HCT116 (cell line): ENCODE results near the gene LCE4A. TPM values are rescaled to one million over a fixed set of nuclear protein-coding genes. Genes with fewer than 3 reads are reported as not detected.

Experiments
- ATAC-seq: fragments of 200-7000 bp; cut with Tn5 transposase; 2 replicates; pipeline ENCODE4 v1.9.1; 2020; ENCODE audit warnings: mild to moderate bottlenecking, moderate library complexity
- Bru-seq: library from RNA; stranded (reverse); fragments of 400-500 nt; gene quantifications from one replicate; lab custom pipeline; 2021; lab: Mats Ljungman, UMichigan
- BruChase-seq, 2 experiments: library from RNA; stranded (reverse); fragments of 400-500 nt; gene quantifications; one replicate each; lab custom pipeline; 2021; lab: Mats Ljungman, UMichigan
- BruUV-seq: library from RNA; stranded (reverse); fragments of 400-500 nt; replicated peaks from 2 replicates; lab custom pipeline; 2021; lab: Mats Ljungman, UMichigan
- CTCF ChIA-PET: fragments of 300-600 bp; sonication (Branson Sonifier 250); formaldehyde crosslinking; loops from one replicate; lab custom pipeline; 2021; ENCODE audit warnings: antibody characterized with exemption; lab: Charles Lee
- POLR2A ChIA-PET: fragments of 300-600, 350-600 bp; sonication (Branson Sonifier 250); formaldehyde crosslinking; loops from one replicate; lab custom pipeline; 2021; ENCODE audit warnings: antibody characterized with exemption; lab: Charles Lee
- RAD21 ChIA-PET, 2 experiments: fragments of 300-600 bp; sonication (Branson Sonifier 250); formaldehyde crosslinking; loops; one replicate each; lab custom pipeline; 2023; ENCODE audit warnings: low total read pairs in 2 of 2; ENCODE audit not compliant: uncharacterized antibody in 2 of 2, unreplicated experiment in 2 of 2, low non-redundant PET in 1 of 2; lab: Charles Lee
- DNase-seq: peaks from one replicate; pipeline ENCODE4 v3.0.0-alpha.2; 2010; ENCODE audit warnings: low read depth, low spot score
- H2AFZ ChIP-seq: fragments of 200-600 bp; shearing (Covaris generic), sonication (generic); 2 replicates; pipeline ENCODE4 v1.6.1; 2017; ENCODE audit warnings: low read depth, mixed run types, mixed read lengths, antibody characterized with exemption, low read length; ENCODE audit not compliant: poor library complexity, severe bottlenecking
- H3K27ac ChIP-seq: 2 replicates; pipeline ENCODE4 v1.5.1; 2012; ENCODE audit warnings: low read depth, low read length
- H3K27me3 ChIP-seq: fragments of 200-600 bp; sonication (generic); 2 replicates; pipeline ENCODE4 v1.6.1; 2016; ENCODE audit warnings: mixed run types, low read length, mixed read lengths; ENCODE audit not compliant: insufficient read depth
- H3K36me3 ChIP-seq, 2 experiments: fragments of 200-500 bp in 1 of 2; fragments of 200-600 bp in 1 of 2; sonication (Bioruptor generic) in 1 of 2; sonication (generic) in 1 of 2; 2 replicates each; pipeline versions ENCODE4 v1.5.1 to v1.6.1; 2014 to 2016; ENCODE audit warnings: low read length in 2 of 2, inconsistent platforms in 1 of 2, mixed read lengths in 1 of 2, mixed run types in 1 of 2; ENCODE audit not compliant: insufficient read depth in 2 of 2, control insufficient read depth in 1 of 2
- H3K4me1 ChIP-seq, 2 experiments: fragments of 200-600 bp in 1 of 2; sonication (generic) in 1 of 2; 2 replicates each; pipeline versions ENCODE4 v1.5.1 to v1.6.1; 2012 to 2017; ENCODE audit warnings: low read length in 2 of 2, inconsistent platforms in 1 of 2, mild to moderate bottlenecking in 1 of 2, mixed read lengths in 1 of 2, mixed run types in 1 of 2, moderate library complexity in 1 of 2; ENCODE audit not compliant: insufficient read depth in 2 of 2, control insufficient read depth in 1 of 2
- H3K4me2 ChIP-seq: fragments of 200-600 bp; sonication (generic); 2 replicates; pipeline ENCODE4 v1.6.1; 2017; ENCODE audit warnings: mixed run types, low read length, mixed read lengths
- H3K4me3 ChIP-seq, 2 experiments: fragments of 200-600 bp in 1 of 2; sonication (generic) in 1 of 2; replicated peaks in 1 of 2; 2 replicates each; pipeline ENCODE4 v1.5.1; 2011 to 2016; ENCODE audit warnings: low read length in 2 of 2, control low read depth in 1 of 2, low read depth in 1 of 2, mild to moderate bottlenecking in 1 of 2, mixed read lengths in 1 of 2, mixed run types in 1 of 2
- H3K79me2 ChIP-seq: fragments of 200-600 bp; sonication (generic); 2 replicates; pipeline ENCODE4 v1.6.1; 2017; ENCODE audit warnings: mild to moderate bottlenecking, mixed run types, low read length, moderate library complexity, mixed read lengths; ENCODE audit not compliant: insufficient read depth
- H3K9ac ChIP-seq: fragments of 200-600 bp; sonication (generic); 2 replicates; pipeline ENCODE4 v1.6.1; 2016; ENCODE audit warnings: low read length, mixed read lengths
- H3K9me2 ChIP-seq: fragments of 200-600 bp; sonication (generic), shearing (Covaris generic); 2 replicates; pipeline ENCODE4 v1.6.1; 2017; ENCODE audit warnings: mixed run types, mild to moderate bottlenecking, moderate library complexity; ENCODE audit not compliant: insufficient read depth
- H3K9me3 ChIP-seq, 2 experiments: fragments of 200-500 bp in 1 of 2; fragments of 200-600 bp in 1 of 2; sonication (Bioruptor generic) in 1 of 2; sonication (generic) in 1 of 2; 2 replicates each; pipeline ENCODE4 v1.6.1; 2014 to 2017; ENCODE audit warnings: low read length in 2 of 2, mixed read lengths in 2 of 2, inconsistent platforms in 1 of 2, low read depth in 1 of 2, mild to moderate bottlenecking in 1 of 2, mixed run types in 1 of 2, moderate library complexity in 1 of 2; ENCODE audit not compliant: control insufficient read depth in 1 of 2, insufficient read depth in 1 of 2
- H4K20me1 ChIP-seq: fragments of 200-600 bp; sonication (generic), shearing (Covaris generic); 2 replicates; pipeline ENCODE4 v1.6.1; 2017; ENCODE audit warnings: mixed run types, mild to moderate bottlenecking, moderate library complexity; ENCODE audit not compliant: insufficient read depth
- CTCF ChIP-seq, 3 experiments: fragments of 200-600 bp in 1 of 3; sonication (generic) in 1 of 3; IDR thresholded peaks in 2 of 3; conservative IDR thresholded peaks in 1 of 3; 2 replicates each; pipeline ENCODE4 v1.5.1; 2012 to 2017; ENCODE audit warnings: low read depth in 2 of 3, low read length in 2 of 3, antibody characterized with exemption in 1 of 3, borderline replicate concordance in 1 of 3, control low read depth in 1 of 3, mild to moderate bottlenecking in 1 of 3, mixed read lengths in 1 of 3, mixed run types in 1 of 3, moderate library complexity in 1 of 3; ENCODE audit not compliant: insufficient read depth in 1 of 3
- EGR1 ChIP-seq: IDR thresholded peaks from 2 replicates; pipeline ENCODE4 v1.6.1; 2012; ENCODE audit warnings: low read depth
- ELF1 ChIP-seq: IDR thresholded peaks from 2 replicates; pipeline ENCODE4 v1.6.1; 2012; ENCODE audit warnings: low read depth, borderline replicate concordance
- EZH2 ChIP-seq: fragments of 200-600 bp; sonication (generic); IDR thresholded peaks from 2 replicates; pipeline ENCODE4 v1.6.1; 2017; ENCODE audit warnings: antibody characterized with exemption, mixed run types
- POLR2A ChIP-seq: IDR thresholded peaks from 2 replicates; pipeline ENCODE4 v1.7.0; 2011; ENCODE audit warnings: borderline replicate concordance; ENCODE audit not compliant: insufficient read depth, insufficient read length; ENCODE audit errors: extremely low read depth
- RAD21 ChIP-seq: IDR thresholded peaks from 2 replicates; pipeline ENCODE4 v1.6.1; 2012; ENCODE audit warnings: low read depth, mild to moderate bottlenecking
- REST ChIP-seq: IDR thresholded peaks from 2 replicates; pipeline ENCODE4 v1.6.1; 2012; ENCODE audit warnings: low read depth
- SIN3A ChIP-seq: IDR thresholded peaks from 2 replicates; pipeline ENCODE4 v1.6.1; 2012; ENCODE audit warnings: low read depth
- SP1 ChIP-seq: IDR thresholded peaks from 2 replicates; pipeline ENCODE4 v1.6.1; 2012; ENCODE audit warnings: low read depth
- TCF7L2 ChIP-seq: IDR thresholded peaks from 2 replicates; pipeline ENCODE4 v1.7.0; 2011; ENCODE audit warnings: borderline replicate concordance, inconsistent platforms; ENCODE audit not compliant: insufficient read depth, insufficient read length; ENCODE audit errors: extremely low read depth
- ZBTB33 ChIP-seq: IDR thresholded peaks from 2 replicates; pipeline ENCODE4 v1.6.1; 2011; ENCODE audit warnings: mild to moderate bottlenecking, low read length, moderate library complexity; ENCODE audit not compliant: insufficient replicate concordance; ENCODE audit errors: extremely low read depth
- ZFX ChIP-seq: fragments of 450-650 bp; IDR thresholded peaks from 2 replicates; pipeline ENCODE4 v1.6.1; 2017
- intact Hi-C: fragments of 100-400 bp; cut with micrococcal nuclease; formaldehyde crosslinking; loops from 2 replicates; pipeline ENCODE4 v1.10.0; 2022
- long read RNA-seq: library from polyadenylated mRNA; unstranded; transcript quantifications from one replicate; pipeline ENCODE4 v2.0.0, GENCODE V29; 2021; ENCODE audit not compliant: unreplicated experiment
- polyA plus RNA-seq: library from polyadenylated mRNA; unstranded; fragments of >200 nt; gene quantifications from 2 replicates; pipeline ENCODE4 v1.2.1, GENCODE V29; 2012; ENCODE audit warnings: missing spikeins
- total RNA-seq: library from RNA; stranded (reverse); gene quantifications from one replicate; pipeline ENCODE4 v1.2.1, GENCODE V29; 2021; ENCODE audit not compliant: unreplicated experiment

The LCE4A gene
- not detected for total RNA-seq
- not detected in 2 replicates for polyA plus RNA-seq
- not detected for Bru-seq, nascent RNA
- not detected for BruChase-seq, experiment 1, labeled RNA remaining after a 6-hour chase
- BruChase-seq, experiment 2, labeled RNA remaining after a 2-hour chase: not detected
- long read RNA-seq: 0 reads

- no peak for TF ChIP-seq ZBTB33
- TF ChIP-seq EZH2: no peak
- TF ChIP-seq REST: no peak
- TF ChIP-seq TCF7L2: no peak
- no peak for TF ChIP-seq SIN3A
- no peak for TF ChIP-seq EGR1
- no peak for TF ChIP-seq SP1
- no peak for TF ChIP-seq ZFX
- no peak for TF ChIP-seq POLR2A
- no peak for TF ChIP-seq ELF1
- TF ChIP-seq RAD21: no peak
- TF ChIP-seq CTCF (IDR thresholded peaks at IDR 0.05 in 2 of 3, conservative IDR thresholded peaks at IDR 0.05 in 1 of 3; ENCODE audit: borderline replicate concordance in 1 of 3, insufficient read depth in 1 of 3, low read depth in 2 of 3, low read length in 2 of 3): no peak
- H3K4me1 ChIP-seq: no peaks in the 10 kb centered on the region
- no peak within 1 kb of the TSS for H3K4me3 ChIP-seq
- ChIA-PET POLR2A (no interaction called here), CTCF (no interaction called here), RAD21 (no interaction called here)
- H3K27ac ChIP-seq: no peak within 1 kb of the TSS
- H4K20me1 ChIP-seq: no peaks in the 10 kb centered on the region
- H3K4me2 ChIP-seq: no peak within 1 kb of the TSS
- H3K27me3 ChIP-seq: peaks cover 10% of the 10 kb centered on the region; the same call in 1 of the 2 replicates
- ATAC-seq (no peak), DNase-seq (no peak)
- H2AFZ ChIP-seq: no peak within 1 kb of the TSS
- no peaks in the 10 kb centered on the region; a peak in 1 of 4 replicates for H3K36me3 ChIP-seq
- no peaks in the 10 kb centered on the region for H3K9me2 ChIP-seq
- no peaks in the 10 kb centered on the region for H3K9me3 ChIP-seq
- H3K79me2 ChIP-seq: no peaks in the 10 kb centered on the region
- intact Hi-C loops: no loop called here
- no peak within 1 kb of the TSS for H3K9ac ChIP-seq
- BruUV-seq: no TSS peak
Measured at GRCh38 chr1:152707860-152708259, at the start of gene LCE4A. Gene LCE4A, plus strand, starts transcription at chr1:152708160. Its CDS starts 916 bp downstream, at chr1:152709076.
